ENCODE measurements around the gene TTPAL.

Gene TTPAL

GRCh38 chr20:44442298-44443070 is 33.2 kb upstream of the TTPAL start:
- no peak for TF ChIP-seq CTCF (conservative IDR thresholded peaks at IDR 0.05; ENCODE audit: low read depth, low read length)

GRCh38 chr20:44445742-44446710 is 29.6 kb upstream of the TTPAL start:
- H3K4me3 ChIP-seq (ENCODE audit: low read depth, low read length) = no peak overlapping the region
- TF ChIP-seq CTCF (conservative IDR thresholded peaks at IDR 0.05; ENCODE audit: low read depth, low read length) = no peak
- DNase-seq (ENCODE audit: low read depth) = no peak

More at GRCh38 chr20:44442298-44443070, 33.2 kb upstream of the TTPAL start:
- no peak for DNase-seq (ENCODE audit: low read depth)
- H3K4me3 ChIP-seq (ENCODE audit: low read depth, low read length) = no peak overlapping the region

GRCh38 chr20:44447827-44448419 is 27.8 kb upstream of the TTPAL start:
- no peak overlapping the region for H3K4me3 ChIP-seq (ENCODE audit: low read depth, low read length)
- no peak for DNase-seq (ENCODE audit: low read depth)
- no peak for TF ChIP-seq CTCF (conservative IDR thresholded peaks at IDR 0.05; ENCODE audit: low read depth, low read length)

GRCh38 chr20:44448753-44449546 is 26.7 kb upstream of the TTPAL start:
- H3K4me3 ChIP-seq (ENCODE audit: low read depth, low read length) = no peak overlapping the region
- peak; percentile 26 for DNase-seq (ENCODE audit: low read depth)
- TF ChIP-seq CTCF (conservative IDR thresholded peaks at IDR 0.05; ENCODE audit: low read depth, low read length) = peak; percentile 47

GRCh38 chr20:44449864-44450263 is 25.8 kb upstream of the TTPAL start:
- TF ChIP-seq CTCF (conservative IDR thresholded peaks at IDR 0.05; ENCODE audit: low read depth, low read length) = no peak
- H3K4me3 ChIP-seq (ENCODE audit: low read depth, low read length) = no peak overlapping the region
- no peak for DNase-seq (ENCODE audit: low read depth)

- no peak overlapping the region for H3K4me3 ChIP-seq (ENCODE audit: low read depth, low read length)
- no peak for TF ChIP-seq CTCF (conservative IDR thresholded peaks at IDR 0.05; ENCODE audit: low read depth, low read length)
- no peak for DNase-seq (ENCODE audit: low read depth)
These were observed 25.3 kb upstream of the TTPAL start for GRCh38 chr20:44450281-44450889.

All from choroid plexus epithelial cell (primary cell).